Femur (tissue), 1 donor: Measurements from ENCODE around the gene MGLL.
A peak's percentile ranks its signal among the peaks of the same experiment; 100 is the strongest.
"Not testable (repeated sequence)": the region's sequence is repeated elsewhere in the genome, so short reads cannot be mapped to it uniquely, and the experiment has no call there.

Experiments used
- DNase-seq: peaks from one replicate; pipeline ENCODE4 v3.0.0-alpha.2; 2017

The MGLL gene

DNA sequence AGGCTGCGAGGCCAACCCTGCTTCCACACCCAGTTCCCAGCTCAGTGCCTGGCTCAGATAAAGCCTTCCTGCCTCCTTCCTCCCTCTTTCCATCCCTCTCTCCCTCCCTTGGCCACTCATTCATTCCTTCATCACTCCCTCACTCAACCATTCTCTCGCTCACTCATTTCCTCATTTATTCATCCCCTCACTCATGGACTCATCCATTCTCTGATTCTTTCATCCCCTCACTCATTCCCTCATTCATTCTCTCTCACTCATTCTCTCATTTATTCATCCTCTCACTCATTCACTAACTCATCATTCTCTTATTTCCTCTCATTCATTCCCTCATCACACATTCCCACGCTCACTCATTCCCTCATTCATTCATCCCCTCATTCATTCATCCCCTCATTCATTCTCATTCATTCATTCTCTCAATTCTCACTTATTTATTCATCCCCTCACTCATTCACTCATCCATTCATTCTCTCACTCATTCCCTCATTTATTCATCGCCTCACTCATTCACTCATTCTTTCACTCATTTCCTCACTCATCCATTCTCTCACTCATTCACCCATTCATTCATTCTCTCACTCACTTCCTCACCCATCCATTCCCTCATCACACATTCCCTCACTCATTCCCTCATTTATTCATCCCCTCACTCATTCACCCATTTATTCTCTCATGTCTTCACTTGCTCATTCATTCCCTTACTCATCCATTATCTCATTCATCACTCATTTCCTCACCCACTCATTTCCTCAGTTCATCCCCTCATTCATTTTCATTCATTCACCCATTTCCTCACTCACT is 136.4 kb downstream of the MGLL start:
- DNase-seq = peak; percentile 26

GRCh38 chr3:127684871-127685707 is 137.2 kb downstream of the MGLL start:
- peak; percentile 8 for DNase-seq

DNA sequence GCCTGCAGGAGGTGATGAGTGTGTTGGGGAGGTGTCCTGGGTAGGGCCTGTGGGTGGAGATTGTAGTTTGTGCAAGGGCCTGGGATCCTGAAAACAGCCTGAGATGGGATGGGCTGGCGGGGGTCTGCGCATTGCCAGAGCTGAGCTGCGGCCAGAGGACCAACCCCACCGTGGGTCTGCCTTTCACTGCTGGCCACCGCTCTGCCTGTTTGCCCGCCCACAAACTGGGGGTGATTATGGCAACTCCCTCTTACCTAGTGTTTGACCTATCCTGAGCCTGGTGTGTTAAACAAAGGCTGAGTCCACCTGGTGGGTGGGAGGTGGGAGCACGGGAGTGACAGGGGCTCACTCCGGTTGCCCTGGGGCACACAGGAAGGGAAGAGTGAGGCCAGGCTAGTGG is 139.8 kb downstream of the MGLL start:
- peak; percentile 16 for DNase-seq

DNA sequence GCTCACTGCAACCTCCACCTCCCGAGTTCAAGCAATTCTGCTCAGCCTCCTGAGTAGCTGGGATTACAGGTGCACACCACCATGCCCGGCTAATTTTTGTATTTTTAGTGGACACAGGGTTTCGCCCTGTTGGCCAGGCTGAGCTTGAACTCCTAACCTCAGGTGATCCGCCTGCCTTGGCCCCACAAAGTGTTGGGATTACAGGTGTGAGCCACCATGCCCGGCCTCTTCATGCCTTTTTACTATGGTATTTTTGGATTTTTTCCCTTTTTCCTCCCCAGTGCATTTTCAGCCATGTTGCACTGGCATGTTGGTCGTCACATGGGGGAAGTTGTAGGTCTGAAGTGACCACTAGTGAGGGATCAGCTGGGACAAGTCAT is 140.2 kb downstream of the MGLL start:
- not testable (repeated sequence) for DNase-seq

DNA sequence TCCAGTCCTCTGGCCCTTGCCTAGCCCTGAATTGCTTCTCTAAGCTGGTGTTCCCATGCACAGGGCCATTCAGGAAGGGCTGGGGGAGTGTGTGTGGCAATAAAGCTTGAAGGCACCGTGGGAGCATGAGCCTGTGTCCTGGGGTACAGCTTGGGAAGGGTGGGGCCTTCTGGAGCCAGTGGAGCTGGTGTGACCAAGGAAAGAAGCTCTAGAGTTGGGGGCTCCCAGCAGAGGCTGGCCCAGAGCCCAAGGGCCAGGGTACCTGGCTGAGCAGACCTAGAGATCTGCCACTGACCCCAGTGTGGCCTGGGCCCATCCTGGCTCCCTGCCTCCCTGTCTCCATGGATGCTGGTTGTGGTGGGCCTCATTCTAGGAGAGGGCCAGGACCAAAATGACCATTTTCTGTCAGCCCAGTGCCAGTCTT is 141.5 kb downstream of the MGLL start:
- DNase-seq = peak; percentile 14

DNA sequence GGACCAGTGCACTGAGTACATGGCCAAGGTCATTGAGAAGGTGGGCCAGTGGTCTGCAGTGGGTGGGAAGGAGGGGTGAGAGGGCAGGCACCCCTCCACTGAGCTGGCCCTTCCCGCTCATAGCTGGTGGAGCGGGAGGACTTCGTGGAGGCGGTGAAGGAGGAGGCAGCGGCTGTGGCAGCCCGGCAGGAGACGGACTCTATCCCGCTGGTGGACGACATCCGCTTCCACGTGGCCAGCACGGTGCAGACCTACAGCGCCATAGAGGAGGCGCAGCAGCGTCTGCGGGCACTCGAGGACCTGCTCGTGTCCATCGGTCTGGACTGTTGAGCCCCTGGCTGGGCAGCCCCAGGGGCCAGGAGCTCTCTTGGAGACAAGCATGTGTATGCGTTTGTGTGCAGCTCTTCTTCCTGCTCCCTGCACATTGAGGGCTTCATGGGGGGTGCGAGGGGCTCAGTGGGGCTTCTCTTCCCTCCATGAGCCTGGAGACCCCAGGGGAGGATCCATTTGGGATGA is 142.1 kb downstream of the MGLL start:
- DNase-seq = no peak

DNA sequence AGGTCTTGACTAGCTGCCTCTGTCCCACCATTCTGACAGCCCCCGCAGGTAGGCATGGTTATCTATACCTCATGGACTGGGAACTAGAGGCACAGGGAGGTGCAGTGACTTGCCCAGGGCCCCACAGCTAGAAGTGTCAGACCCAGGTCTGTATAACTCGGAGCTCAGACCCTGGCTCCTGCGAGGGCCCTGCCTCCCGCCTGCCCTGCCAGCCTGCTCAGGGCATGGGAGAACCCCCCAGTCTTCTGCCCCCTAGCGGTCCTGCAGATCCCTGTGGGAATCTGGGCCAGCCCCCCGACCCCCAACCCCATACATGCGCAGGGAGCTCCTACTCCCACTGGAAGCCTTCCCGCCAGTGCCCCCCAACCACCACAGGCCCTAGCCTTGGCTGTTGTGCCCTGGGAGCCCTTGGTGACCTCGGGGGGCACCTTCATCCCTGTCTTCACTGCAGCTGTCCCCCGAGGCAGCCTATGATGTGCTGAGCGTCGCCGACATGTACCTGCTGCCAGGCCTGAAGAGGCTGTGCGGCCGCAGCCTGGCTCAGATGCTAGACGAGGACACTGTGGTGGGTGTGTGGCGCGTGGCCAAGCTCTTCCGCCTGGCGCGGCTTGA is 142.7 kb downstream of the MGLL start:
- DNase-seq = peak; percentile 15

GRCh38 chr3:127678611-127679533 is 143.4 kb downstream of the MGLL start:
- peak; percentile 21 for DNase-seq

GRCh38 chr3:127678315-127678599 is 144.1 kb downstream of the MGLL start:
- no peak for DNase-seq

DNA sequence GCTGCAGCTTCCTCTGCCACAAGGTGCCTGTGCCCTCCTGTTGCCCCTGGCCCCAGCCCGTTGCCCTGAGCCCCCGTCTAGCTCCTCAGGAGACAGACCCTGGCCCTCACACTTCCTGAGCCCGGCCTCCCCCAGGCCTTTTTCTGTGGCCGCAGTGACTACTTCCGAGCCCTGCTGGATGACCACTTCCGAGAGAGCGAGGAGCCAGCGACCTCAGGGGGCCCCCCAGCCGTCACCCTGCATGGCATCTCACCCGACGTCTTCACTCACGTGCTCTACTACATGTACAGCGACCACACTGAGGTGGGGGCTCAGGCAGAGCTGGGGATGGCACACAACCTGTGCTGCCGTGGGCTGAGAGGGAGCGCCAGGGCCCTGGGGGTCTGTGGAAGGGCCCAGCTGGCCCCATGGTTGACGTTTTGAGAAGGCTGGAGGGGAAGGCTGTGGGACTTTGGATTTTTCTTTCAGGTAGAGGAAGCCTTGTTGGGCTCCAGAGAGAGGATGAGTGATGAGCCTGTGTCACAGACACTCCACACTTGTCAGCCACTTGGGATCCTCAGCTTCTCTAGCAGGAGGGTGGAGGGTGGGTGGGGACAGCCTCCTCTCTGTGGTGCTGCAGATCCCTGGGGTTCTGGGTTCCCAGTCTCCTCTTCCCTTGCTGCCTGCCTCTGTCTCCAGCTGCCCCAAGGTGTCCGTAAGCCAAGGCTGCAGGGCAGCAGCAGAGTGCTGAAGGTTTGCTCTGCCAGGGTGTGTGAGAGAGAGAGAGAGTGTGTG is 144.6 kb downstream of the MGLL start:
- DNase-seq = peak; percentile 14

GRCh38 chr3:127676921-127677351 is 145.4 kb downstream of the MGLL start:
- DNase-seq = peak; percentile 16

- DNase-seq = peak; percentile 18
Observed at GRCh38 chr3:127676456-127676855, 145.9 kb downstream of the MGLL start.

DNA sequence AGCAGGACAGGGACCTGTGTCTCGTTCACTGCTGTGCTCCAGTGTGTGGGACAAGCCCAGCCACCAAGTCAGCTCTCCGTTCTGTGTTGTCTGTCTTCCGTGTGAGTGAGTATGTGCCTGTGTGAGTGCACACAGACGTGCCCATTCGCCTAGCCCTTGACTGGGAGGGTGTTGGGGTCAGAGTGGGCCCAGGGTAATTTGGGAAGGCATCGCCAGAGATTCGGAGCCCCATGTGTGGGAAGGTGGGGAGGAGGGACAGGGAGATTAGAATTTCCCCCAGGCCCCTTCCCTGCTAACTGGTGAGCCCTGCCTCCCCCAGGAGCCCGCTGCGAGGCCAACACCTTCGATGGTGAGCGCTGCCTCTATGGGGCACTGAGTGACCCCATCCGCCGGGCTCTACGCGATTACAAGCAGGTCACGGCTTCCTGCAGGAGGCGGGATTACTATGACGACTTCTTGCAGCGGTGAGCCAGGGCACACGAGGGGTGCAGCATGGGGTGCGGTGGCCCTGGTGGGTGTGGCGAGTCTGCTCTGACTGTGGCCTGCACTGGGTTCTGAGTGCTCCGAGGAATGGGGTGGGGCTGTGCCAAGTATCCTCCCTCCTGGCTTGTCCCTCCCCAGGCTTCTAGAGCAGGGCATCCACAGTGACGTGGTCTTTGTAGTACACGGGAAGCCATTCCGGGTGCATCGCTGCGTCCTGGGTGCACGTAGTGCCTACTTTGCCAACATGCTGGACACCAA is 146.5 kb downstream of the MGLL start:
- DNase-seq = peak; percentile 22

- DNase-seq = peak; percentile 9
Observed at GRCh38 chr3:127674790-127675189, 147.5 kb downstream of the MGLL start.

DNA sequence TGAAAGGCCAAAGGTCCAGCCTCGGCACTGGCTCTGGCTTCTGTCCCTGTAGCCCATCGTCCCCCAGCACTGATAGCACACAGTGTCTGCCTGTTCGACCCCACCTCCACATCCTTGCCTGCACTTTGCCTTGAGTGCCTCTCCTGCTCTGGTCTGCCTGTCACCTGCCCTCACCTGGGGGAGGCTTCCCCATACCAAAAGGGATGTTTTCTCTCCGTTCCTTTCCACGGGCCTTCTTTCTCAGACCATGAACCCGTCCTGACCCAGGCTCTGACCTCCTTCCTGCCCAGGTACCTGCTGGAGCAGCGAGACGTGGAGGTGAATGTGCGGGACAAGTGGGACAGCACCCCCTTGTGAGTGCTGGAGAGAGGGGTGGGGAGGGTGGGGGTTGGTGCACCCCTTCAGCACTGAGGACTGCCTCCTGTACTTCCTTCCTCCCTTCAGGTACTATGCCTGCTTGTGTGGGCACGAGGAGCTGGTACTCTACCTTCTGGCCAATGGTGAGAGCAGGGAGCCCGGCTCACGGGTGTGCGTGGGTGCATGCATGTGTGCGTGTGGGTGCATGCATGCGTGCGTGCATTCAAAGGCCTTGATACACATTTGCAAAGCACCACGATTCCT is 148.1 kb downstream of the MGLL start:
- DNase-seq = peak; percentile 19

DNA sequence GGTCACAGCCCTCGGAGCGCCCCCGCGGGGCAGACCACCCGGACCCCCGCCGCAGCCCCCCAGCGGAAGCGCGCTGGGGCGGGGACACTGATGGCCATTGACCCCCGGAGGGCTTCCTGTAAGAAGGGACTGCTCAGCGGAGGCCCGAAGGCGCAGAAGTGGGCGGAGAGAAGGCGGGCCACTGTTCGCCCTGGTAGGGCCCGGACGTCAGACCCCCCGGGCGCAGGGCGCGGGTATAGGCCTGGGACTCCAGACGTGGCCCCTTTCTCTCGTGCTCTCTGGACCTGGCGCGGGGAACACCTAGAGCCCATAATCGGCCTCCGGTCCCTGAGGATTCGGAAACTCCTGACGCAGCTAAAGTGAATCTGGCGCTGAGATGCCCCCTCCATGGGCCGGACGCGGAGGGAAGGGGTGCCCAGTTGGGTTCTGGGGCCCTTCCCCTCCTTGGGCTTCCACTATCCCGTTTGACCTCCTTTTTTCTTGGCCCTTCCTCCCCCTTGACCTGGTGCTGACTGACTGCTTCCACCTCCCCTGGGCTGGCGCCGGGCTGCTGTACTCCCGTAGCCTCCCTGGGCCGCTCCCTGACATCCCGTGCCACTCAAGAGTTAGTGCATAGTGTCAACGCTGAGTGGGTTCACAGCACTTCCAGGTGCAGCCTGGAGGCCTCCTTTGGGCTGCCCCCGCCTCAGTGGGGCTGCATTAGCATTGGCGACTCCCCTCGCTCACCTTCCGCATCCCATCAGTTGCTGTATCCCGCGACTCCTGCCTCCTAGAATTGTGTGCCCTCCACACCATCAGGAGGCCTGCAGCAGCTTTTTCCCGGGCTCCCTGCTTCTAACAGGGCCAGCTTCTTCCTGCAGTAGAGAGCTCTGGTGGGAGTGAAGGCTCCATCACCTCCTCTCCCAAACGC is 148.9 kb downstream of the MGLL start:
- DNase-seq = peak; percentile 54

DNA sequence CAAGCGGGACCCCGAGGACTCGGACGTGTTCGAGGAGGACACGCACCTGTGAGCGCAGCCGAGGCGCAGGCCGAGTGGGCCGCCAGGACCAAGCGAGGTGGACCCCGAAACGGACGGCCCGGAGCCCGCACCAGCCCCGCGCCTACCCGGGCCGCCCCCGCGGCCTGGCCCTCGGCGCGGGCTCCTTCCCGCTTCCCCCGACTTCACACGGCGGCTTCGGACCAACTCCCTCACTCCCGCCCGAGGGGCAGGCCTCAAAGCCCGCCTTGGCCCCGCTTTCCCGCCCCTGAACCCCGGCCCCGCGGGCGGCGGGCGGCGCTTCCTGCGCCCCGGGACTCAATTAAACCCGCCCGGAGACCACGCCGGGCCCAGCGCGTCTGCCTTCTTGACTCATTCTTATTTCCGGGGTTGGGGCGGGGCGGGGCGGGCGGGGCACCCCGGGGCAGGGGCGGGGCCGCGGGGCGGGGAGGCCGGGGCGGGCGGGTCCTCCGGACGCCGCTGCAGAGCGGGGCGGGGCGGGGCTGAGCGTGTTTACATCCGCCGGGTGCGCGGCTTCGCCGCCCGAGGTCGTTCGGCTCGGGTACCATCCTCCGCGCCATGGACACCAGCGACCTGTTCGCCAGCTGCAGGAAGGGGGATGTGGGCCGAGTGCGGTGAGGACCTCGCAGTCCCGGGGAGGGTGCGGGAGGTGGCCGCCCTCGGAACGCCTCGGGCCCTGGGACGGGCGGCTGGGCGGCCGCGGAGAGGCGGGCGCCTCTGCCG is 149.7 kb downstream of the MGLL start, which contains the start of gene ABTB1:
Gene ABTB1, plus strand, starts transcription at position 524 of the 762 bp plus-strand sequence. Its CDS starts 74 bp downstream, at position 598.
- peak; percentile 91 for DNase-seq
